ENCODE results near the gene COL28A1.

Gene COL28A1

GRCh38 chr7:7516156-7516555 lies 19.5 kb downstream of the COL28A1 start:
- FAIRE-seq (no peak), DNase-seq (ENCODE audit: insufficient read length) (no peak)
- TF ChIP-seq POLR2AphosphoS5 (IDR thresholded peaks at IDR 0.05; ENCODE audit: low read depth, low read length) (no peak), POLR2A (IDR thresholded peaks at IDR 0.05; ENCODE audit: low read depth, low read length) (no peak), TAF1 (IDR thresholded peaks at IDR 0.05; ENCODE audit: borderline replicate concordance, low read depth, low read length) (no peak)

- FAIRE-seq (no peak), DNase-seq (ENCODE audit: insufficient read length) (no peak)
- TF ChIP-seq POLR2AphosphoS5 (IDR thresholded peaks at IDR 0.05; ENCODE audit: low read depth, low read length), result no peak
- no peak for TF ChIP-seq TAF1 (IDR thresholded peaks at IDR 0.05; ENCODE audit: borderline replicate concordance, low read depth, low read length)
- no peak for TF ChIP-seq POLR2A (IDR thresholded peaks at IDR 0.05; ENCODE audit: low read depth, low read length)
These were observed 22.6 kb downstream of the COL28A1 start for GRCh38 chr7:7512861-7513597.

- FAIRE-seq (no peak), DNase-seq (ENCODE audit: insufficient read length) (no peak)
- TF ChIP-seq POLR2A (IDR thresholded peaks at IDR 0.05; ENCODE audit: low read depth, low read length), result no peak
- TF ChIP-seq POLR2AphosphoS5 (IDR thresholded peaks at IDR 0.05; ENCODE audit: low read depth, low read length), result no peak
- no peak for TF ChIP-seq TAF1 (IDR thresholded peaks at IDR 0.05; ENCODE audit: borderline replicate concordance, low read depth, low read length)
These were observed 24.9 kb downstream of the COL28A1 start for GRCh38 chr7:7510794-7511193.

- TF ChIP-seq POLR2A (IDR thresholded peaks at IDR 0.05; ENCODE audit: low read depth, low read length) (no peak), POLR2AphosphoS5 (IDR thresholded peaks at IDR 0.05; ENCODE audit: low read depth, low read length) (no peak), TAF1 (IDR thresholded peaks at IDR 0.05; ENCODE audit: borderline replicate concordance, low read depth, low read length) (no peak)
- DNase-seq (ENCODE audit: insufficient read length), result no peak
- peak; percentile 27 for FAIRE-seq
These were observed 29.8 kb downstream of the COL28A1 start for GRCh38 chr7:7505915-7506314.

- DNase-seq (ENCODE audit: insufficient read length) (no peak), FAIRE-seq (no peak)
- TF ChIP-seq POLR2A (IDR thresholded peaks at IDR 0.05; ENCODE audit: low read depth, low read length), result no peak
- TF ChIP-seq POLR2AphosphoS5 (IDR thresholded peaks at IDR 0.05; ENCODE audit: low read depth, low read length), result no peak
- TF ChIP-seq TAF1 (IDR thresholded peaks at IDR 0.05; ENCODE audit: borderline replicate concordance, low read depth, low read length), result no peak
These were observed 30.6 kb downstream of the COL28A1 start for GRCh38 chr7:7504910-7505704.

GRCh38 chr7:7499892-7500291 lies 35.8 kb downstream of the COL28A1 start:
- no peak for DNase-seq (ENCODE audit: insufficient read length)
- TF ChIP-seq TAF1 (IDR thresholded peaks at IDR 0.05; ENCODE audit: borderline replicate concordance, low read depth, low read length) (no peak), POLR2A (IDR thresholded peaks at IDR 0.05; ENCODE audit: low read depth, low read length) (no peak), POLR2AphosphoS5 (IDR thresholded peaks at IDR 0.05; ENCODE audit: low read depth, low read length) (no peak)
- no peak for FAIRE-seq

GRCh38 chr7:7498856-7499255 lies 36.8 kb downstream of the COL28A1 start:
- DNase-seq (ENCODE audit: insufficient read length) (no peak), FAIRE-seq (no peak)
- no peak for TF ChIP-seq POLR2AphosphoS5 (IDR thresholded peaks at IDR 0.05; ENCODE audit: low read depth, low read length)
- no peak for TF ChIP-seq TAF1 (IDR thresholded peaks at IDR 0.05; ENCODE audit: borderline replicate concordance, low read depth, low read length)
- no peak for TF ChIP-seq POLR2A (IDR thresholded peaks at IDR 0.05; ENCODE audit: low read depth, low read length)

- TF ChIP-seq TAF1 (IDR thresholded peaks at IDR 0.05; ENCODE audit: borderline replicate concordance, low read depth, low read length) (no peak), POLR2A (IDR thresholded peaks at IDR 0.05; ENCODE audit: low read depth, low read length) (no peak), POLR2AphosphoS5 (IDR thresholded peaks at IDR 0.05; ENCODE audit: low read depth, low read length) (no peak)
- no peak for DNase-seq (ENCODE audit: insufficient read length)
- FAIRE-seq, result no peak
These were observed 39.4 kb downstream of the COL28A1 start for GRCh38 chr7:7496311-7496710.

- TF ChIP-seq POLR2AphosphoS5 (IDR thresholded peaks at IDR 0.05; ENCODE audit: low read depth, low read length) (no peak), TAF1 (IDR thresholded peaks at IDR 0.05; ENCODE audit: borderline replicate concordance, low read depth, low read length) (no peak), POLR2A (IDR thresholded peaks at IDR 0.05; ENCODE audit: low read depth, low read length) (no peak)
- no peak for FAIRE-seq
- no peak for DNase-seq (ENCODE audit: insufficient read length)
These were observed 40.5 kb downstream of the COL28A1 start for GRCh38 chr7:7495171-7495570.

- DNase-seq (ENCODE audit: insufficient read length), result no peak
- FAIRE-seq, result no peak
- no peak for TF ChIP-seq POLR2A (IDR thresholded peaks at IDR 0.05; ENCODE audit: low read depth, low read length)
- no peak for TF ChIP-seq TAF1 (IDR thresholded peaks at IDR 0.05; ENCODE audit: borderline replicate concordance, low read depth, low read length)
- TF ChIP-seq POLR2AphosphoS5 (IDR thresholded peaks at IDR 0.05; ENCODE audit: low read depth, low read length), result no peak
These were observed 44.6 kb downstream of the COL28A1 start for GRCh38 chr7:7491044-7491443.

- DNase-seq (ENCODE audit: insufficient read length) (no peak), FAIRE-seq (no peak)
- no peak for TF ChIP-seq POLR2A (IDR thresholded peaks at IDR 0.05; ENCODE audit: low read depth, low read length)
- no peak for TF ChIP-seq POLR2AphosphoS5 (IDR thresholded peaks at IDR 0.05; ENCODE audit: low read depth, low read length)
- no peak for TF ChIP-seq TAF1 (IDR thresholded peaks at IDR 0.05; ENCODE audit: borderline replicate concordance, low read depth, low read length)
These were observed 45.7 kb downstream of the COL28A1 start for GRCh38 chr7:7490003-7490402.

- no peak for TF ChIP-seq POLR2AphosphoS5 (IDR thresholded peaks at IDR 0.05; ENCODE audit: low read depth, low read length)
- no peak for TF ChIP-seq POLR2A (IDR thresholded peaks at IDR 0.05; ENCODE audit: low read depth, low read length)
- no peak for TF ChIP-seq TAF1 (IDR thresholded peaks at IDR 0.05; ENCODE audit: borderline replicate concordance, low read depth, low read length)
- no peak for FAIRE-seq
- DNase-seq (ENCODE audit: insufficient read length), result no peak
These were observed 46.1 kb downstream of the COL28A1 start for GRCh38 chr7:7489546-7489945.

Measured in GM12892 (cell line).